ENCODE results near the gene UBE3D. TPM values are rescaled to one million over a fixed set of nuclear protein-coding genes. Genes with fewer than 3 reads are reported as not detected.

The UBE3D gene
- total RNA-seq, 1 experiment from 2014 or later: 5.5 TPM

DNA sequence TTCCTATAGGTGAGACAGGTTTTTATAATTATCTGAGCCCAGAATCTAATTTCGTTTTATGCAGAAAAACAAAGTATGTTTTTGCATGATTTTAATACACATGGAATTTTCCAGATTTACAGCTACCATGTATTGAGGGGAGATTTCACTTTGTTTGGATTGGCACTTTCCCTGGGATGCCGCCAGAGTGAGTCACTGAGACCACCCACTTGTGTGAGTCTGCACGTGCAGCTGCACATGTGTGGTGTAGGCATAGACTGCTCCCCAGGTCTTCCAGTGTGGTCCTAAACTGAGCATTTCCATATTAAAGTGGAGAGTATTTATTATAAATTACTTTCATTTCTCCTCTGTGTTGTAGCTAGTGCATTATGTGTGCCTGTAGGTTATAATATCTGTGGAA is 186.8 kb downstream of the UBE3D start:
- H3K9me3 ChIP-seq (ENCODE audit: insufficient read depth, low read depth): no peaks in the 10 kb centered on the region
- ChIA-PET POLR2A (ENCODE audit: unreplicated experiment) (no interaction called here), CTCF (no interaction called here)
- H3K27me3 ChIP-seq (ENCODE audit: insufficient read depth, low read depth): no peaks in the 10 kb centered on the region
- no peaks in the 10 kb centered on the region for H3K9me2 ChIP-seq (ENCODE audit: insufficient read depth)
- no peak overlapping the region for H3K4me2 ChIP-seq
- TF ChIP-seq CTCF (conservative IDR thresholded peaks at IDR 0.05) (no peak), EZH2 (IDR thresholded peaks at IDR 0.05; ENCODE audit: low read depth) (no peak)
- DNase-seq: no peak
- no peaks in the 10 kb centered on the region for H3K36me3 ChIP-seq (ENCODE audit: low read depth)
- H4K20me1 ChIP-seq (ENCODE audit: insufficient read depth): no peaks in the 10 kb centered on the region
- peaks cover 23% of the 10 kb centered on the region for H3K4me1 ChIP-seq (replicated peaks; ENCODE audit: insufficient read depth)
- no peaks in the 10 kb centered on the region for H3K79me2 ChIP-seq (ENCODE audit: low read depth)
- no TSS peak for BruUV-seq (replicated peaks)
- H3K4me3 ChIP-seq: no peak overlapping the region
- intact Hi-C loops (cut with micrococcal nuclease; ENCODE audit: unreplicated experiment): no loop called here
- H3F3A ChIP-seq (ENCODE audit: insufficient read depth, low read depth): peaks cover 15% of the 10 kb centered on the region; the same call in 1 of the 2 replicates
- no peak overlapping the region for H3K27ac ChIP-seq
- H2AFZ ChIP-seq: no peak overlapping the region

DNA sequence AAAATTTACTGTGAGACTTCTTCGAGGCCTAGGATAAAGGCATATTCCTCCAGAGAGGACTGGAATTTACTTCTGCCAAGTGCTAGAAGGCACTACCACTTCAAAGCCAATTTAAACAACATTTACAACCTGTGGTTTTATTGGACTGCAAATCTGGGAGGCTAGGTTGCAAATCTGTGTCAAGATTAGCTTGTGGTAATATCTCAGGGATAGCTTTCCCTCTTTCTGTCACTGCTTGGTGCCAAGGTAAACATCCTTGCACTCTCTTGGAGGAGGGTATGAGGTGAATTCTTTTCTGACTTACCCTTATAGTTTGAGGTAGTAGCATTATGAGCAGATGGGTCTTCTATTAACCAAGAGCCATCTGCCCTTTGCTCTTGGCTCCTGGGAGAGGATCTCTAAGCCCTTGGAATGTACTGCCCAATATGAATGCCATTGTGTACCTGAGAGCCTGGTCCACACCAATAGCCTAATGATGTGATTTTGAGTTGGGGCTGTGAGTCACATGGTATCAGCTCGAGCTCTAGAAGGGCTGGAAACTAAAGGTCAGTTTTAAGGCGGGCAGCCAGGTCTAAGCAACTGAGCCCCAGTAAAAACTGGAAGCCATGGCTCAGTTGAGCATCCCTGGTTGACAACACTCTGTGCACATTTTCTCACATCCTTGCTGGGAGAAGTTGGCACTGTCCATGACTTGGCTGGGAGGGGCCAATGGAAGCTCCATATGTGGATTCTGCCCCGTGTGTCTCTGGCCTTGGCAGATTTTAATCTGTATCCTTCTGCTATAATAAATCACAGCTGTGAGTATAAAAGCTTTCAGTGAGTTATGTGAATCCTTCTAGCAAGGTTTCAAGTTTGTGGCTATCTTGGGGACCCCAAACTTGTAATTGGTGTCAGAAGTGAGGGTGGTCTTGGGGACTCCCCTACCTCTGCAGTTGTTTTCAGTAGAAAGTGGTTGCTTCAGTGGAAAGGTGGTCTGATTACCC is 188.1 kb downstream of the UBE3D start:
- Histone ChIP-seq H4K20me1 (ENCODE audit: insufficient read depth) (no peaks in the 10 kb centered on the region), H3K27me3 (ENCODE audit: insufficient read depth, low read depth) (no peaks in the 10 kb centered on the region), H3K36me3 (ENCODE audit: low read depth) (no peaks in the 10 kb centered on the region), H3K4me3 (no peak overlapping the region), H3K79me2 (ENCODE audit: low read depth) (no peaks in the 10 kb centered on the region), H3F3A (ENCODE audit: insufficient read depth, low read depth) (peaks cover 15% of the 10 kb centered on the region; the same call in 1 of the 2 replicates), H3K27ac (no peak overlapping the region), H3K9me3 (ENCODE audit: insufficient read depth, low read depth) (no peaks in the 10 kb centered on the region), H2AFZ (no peak overlapping the region), H3K9me2 (ENCODE audit: insufficient read depth) (no peaks in the 10 kb centered on the region), H3K4me2 (no peak overlapping the region), H3K4me1 (replicated peaks; ENCODE audit: insufficient read depth) (peaks cover 23% of the 10 kb centered on the region)
- ChIA-PET POLR2A (ENCODE audit: unreplicated experiment) (no interaction called here), CTCF (interaction anchor here (0.6 kb wide), 1 partner anchor 141 kb away, joined by 3 read pairs; no protein-coding TSS in a partner anchor)
- no TSS peak for BruUV-seq (replicated peaks)
- no peak for TF ChIP-seq CTCF (conservative IDR thresholded peaks at IDR 0.05)
- no peak for TF ChIP-seq EZH2 (IDR thresholded peaks at IDR 0.05; ENCODE audit: low read depth)
- DNase-seq: peak in 1 of 2 experiments; percentile 34
- intact Hi-C loops (cut with micrococcal nuclease; ENCODE audit: unreplicated experiment): loop anchor here (2.0 kb wide), 2 partner anchors 169 to 177 kb away; no protein-coding TSS in a partner anchor

DNA sequence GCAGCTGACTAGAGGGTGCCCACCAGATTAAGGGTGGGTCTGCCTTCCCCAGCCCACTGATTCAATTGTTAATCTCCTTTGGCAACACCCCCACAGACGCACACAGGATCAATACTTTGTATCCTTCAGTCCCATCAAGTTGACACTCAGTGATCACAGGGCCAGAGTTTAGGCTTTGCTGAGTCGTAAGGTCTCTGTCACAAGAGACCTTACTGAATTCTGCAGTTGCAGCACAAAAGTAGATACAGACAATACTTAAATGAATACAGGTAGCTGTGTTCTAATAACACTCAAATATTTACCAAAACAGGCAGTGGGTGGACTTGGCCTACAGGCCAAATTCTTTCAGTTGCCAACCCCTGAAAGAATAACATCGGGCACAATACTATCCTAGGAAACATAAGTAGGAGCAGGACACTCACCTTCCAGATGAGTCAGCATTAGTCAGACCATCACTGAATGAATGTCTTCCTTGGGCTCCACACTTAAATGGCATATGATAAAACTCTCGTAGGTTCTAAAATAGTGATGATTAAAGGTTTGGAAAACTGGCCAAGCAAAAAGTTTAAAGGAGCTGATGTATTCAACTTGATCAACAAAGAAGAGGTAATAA is 190.0 kb downstream of the UBE3D start:
- Histone ChIP-seq H4K20me1 (ENCODE audit: insufficient read depth) (no peaks in the 10 kb centered on the region), H3K9me3 (ENCODE audit: insufficient read depth, low read depth) (no peaks in the 10 kb centered on the region), H2AFZ (no peak overlapping the region), H3K36me3 (ENCODE audit: low read depth) (no peaks in the 10 kb centered on the region), H3F3A (ENCODE audit: insufficient read depth, low read depth) (peaks cover 15% of the 10 kb centered on the region; the same call in 1 of the 2 replicates), H3K9me2 (ENCODE audit: insufficient read depth) (no peaks in the 10 kb centered on the region), H3K4me1 (replicated peaks; ENCODE audit: insufficient read depth) (peaks cover 23% of the 10 kb centered on the region), H3K27me3 (ENCODE audit: insufficient read depth, low read depth) (no peaks in the 10 kb centered on the region), H3K4me3 (no peak overlapping the region), H3K79me2 (ENCODE audit: low read depth) (no peaks in the 10 kb centered on the region), H3K4me2 (peak overlapping the region; percentile 8), H3K27ac (peak overlapping the region; percentile 43)
- DNase-seq: peak; percentile 56 to 84
- intact Hi-C loops (cut with micrococcal nuclease; ENCODE audit: unreplicated experiment): loop anchor here (2.0 kb wide), 2 partner anchors 171 to 179 kb away; no protein-coding TSS in a partner anchor
- ChIA-PET CTCF (interaction anchor here (0.8 kb wide), 1 partner anchor 366 kb away, joined by 6 read pairs; no protein-coding TSS in a partner anchor), POLR2A (ENCODE audit: unreplicated experiment) (interaction anchor here (0.6 to 0.7 kb wide), 3 partner anchors 171 to 511 kb away, joined by 4 to 13 read pairs (median 10); no protein-coding TSS in a partner anchor)
- no peak for TF ChIP-seq CTCF (conservative IDR thresholded peaks at IDR 0.05)
- no peak for TF ChIP-seq EZH2 (IDR thresholded peaks at IDR 0.05; ENCODE audit: low read depth)
- BruUV-seq (replicated peaks): no TSS peak
